Heart right ventricle (tissue), 16 donors: ENCODE data around the gene KBTBD4. TPM values are rescaled to one million over a fixed set of nuclear protein-coding genes. Genes with fewer than 3 reads are reported as not detected.

Experiments used
- ATAC-seq, 8 donors: fragments of 200-7000 bp; cut with Tn5 transposase; one replicate each; pipeline ENCODE4 v1.9.1; 2020; ENCODE audit warnings: mild to moderate bottlenecking in 8 of 8, moderate library complexity in 8 of 8, moderate number of reproducible peaks in 1 of 8
- DNase-seq, 2 donors: peaks; one replicate each; pipeline ENCODE4 v3.0.0-alpha.2; 2020
- H3K27ac ChIP-seq, 10 donors: fragments of 200-600 bp; sonication (generic) in 2 of 10; one replicate each; pipeline versions ENCODE4 v1.5.0 to v1.8.0; 2020 to 2022; ENCODE audit warnings: mild to moderate bottlenecking in 3 of 10
- H3K27me3 ChIP-seq, 7 donors: fragments of 200-600 bp; one replicate each; pipeline ENCODE4 v1.8.0; 2021 to 2022; ENCODE audit warnings: mild to moderate bottlenecking in 2 of 7
- H3K36me3 ChIP-seq, 9 donors: fragments of 200-600 bp; sonication (generic) in 1 of 9; one replicate each; pipeline versions ENCODE4 v1.5.0 to v1.8.0; 2020 to 2022; ENCODE audit warnings: mild to moderate bottlenecking in 2 of 9
- H3K4me1 ChIP-seq, 9 donors: fragments of 200-600 bp; sonication (generic) in 1 of 9; one replicate each; pipeline versions ENCODE4 v1.5.0 to v1.8.0; 2020 to 2022; ENCODE audit warnings: mild to moderate bottlenecking in 4 of 9
- H3K4me3 ChIP-seq, 10 donors: fragments of 200-600 bp; sonication (generic) in 2 of 10; one replicate each; pipeline versions ENCODE4 v1.5.0 to v1.8.0; 2020 to 2022; ENCODE audit warnings: mild to moderate bottlenecking in 7 of 10, moderate library complexity in 2 of 10
- H3K9me3 ChIP-seq, 11 donors: fragments of 200-600 bp in 10 of 11; sonication (generic) in 2 of 11; one replicate each; pipeline versions ENCODE4 v1.5.0 to v1.8.0; 2013 to 2022; ENCODE audit warnings: mild to moderate bottlenecking in 2 of 11, control low read depth in 1 of 11, moderate library complexity in 1 of 11
- WGBS, 2 donors: extraction: QIAGEN DNeasy Blood & Tissue Kit; methylation state at CpG; one replicate each; pipeline ENCODE4 v1.1.7; 2013; ENCODE audit warnings: inconsistent platforms in 1 of 2; 5-methylcytosine and 5-hydroxymethylcytosine counted together
- intact Hi-C, 10 donors: fragments of 100-400 bp; cut with DNase I; formaldehyde crosslinking; loops; one replicate each; pipeline versions ENCODE4 v1.11.1 to v1.14.2; 2022
- long read RNA-seq, 3 donors: library from polyadenylated mRNA; unstranded; transcript quantifications; one replicate each; pipeline ENCODE4 v2.0.0, GENCODE V29; 2020 to 2021
- polyA plus RNA-seq, 2 donors: library from polyadenylated mRNA; stranded (reverse); fragments of 200-250 nt; gene quantifications; one replicate each; pipeline ENCODE4 v1.2.3, GENCODE V29; 2013
- total RNA-seq, 10 donors: library from RNA; stranded (reverse); fragmentation: NEBNext Ultra II Directional in 3 of 10; extraction: Animal tissue kit (Norgen Biotek cat#: 25700) in 3 of 10; gene quantifications; one replicate each; pipeline versions ENCODE4 v1.2.1 to v1.2.4, GENCODE V29; 2021 to 2023
- TF ChIP-seq, protein P1 (sequence below), 9 donors: fragments of 200-600 bp; sonication (generic) in 2 of 9; IDR thresholded peaks; one replicate each; pipeline versions ENCODE4 v1.5.0 to v1.8.0; 2021 to 2022; ENCODE audit warnings: antibody characterized with exemption in 9 of 9, mild to moderate bottlenecking in 5 of 9, moderate library complexity in 1 of 9
- donor health status: Arrhythmogenic right ventricular cardiomyopathy.
- donor health status: ischemic (EF 13 %, LVEDD 7.1; RV severe dilation, severe dysfunction).
- donor health status: healthy with polysubstance abuse.
- donor health status: DM: no; HTN: yes; CAD: no.
- donor health status: DM: no; HTN: no; CAD: no.
- donor health status: ischemic (EF 25% LVEDD 6.9; RV normal size, moderate dysfunction).
- donor health status: ischemic (EF 25% LVEDD 5.7; RV mildly dilated, moderate dysfunction).
- donor health status: healthy.
- donor health status: DM: yes; HTN: yes; CAD: no.
- donor health status: Ischemic cardiomyopathy.
- donor health status: ischemic (EF 35%, LVEDD 5.7; RV mildly dilated, moderate dysfunction).
- donor health status: nonischemic (EF 11% LVEDD 7.7; RV severe dilation, severe dysfunction).
- donor health status: DM: yes; HTN: yes; CAD: no.
- donor health status: PGD.
- donor health status: ischemic (EF 29% LVEDD 5.4; RV normal size, mild dysfunction).
- donor health status: nonischemic (EF 23%, LVEDD 6.1; RV moderate dilation, normal function).

Gene KBTBD4
- total RNA-seq: 10 to 100 TPM; 13.6 to 21.0 (median 16.2) TPM
- polyA plus RNA-seq: 1 to 10 TPM; 3.1 to 9.2 TPM
- long read RNA-seq, donor 1, transcript KBTBD4-202 (4 exons, 2,372 nt): major isoform, 25 of 31 reads
- long read RNA-seq, donor 1, partial matches to known transcripts: 1 of 31 reads
- long read RNA-seq, donor 1, other reads (novel, unspliced or antisense): 2 of 31 reads
- long read RNA-seq, donor 2, transcript KBTBD4-202 (4 exons, 2,372 nt): major isoform, 37 of 44 reads
- long read RNA-seq, donor 2, partial matches to known transcripts: 1 of 44 reads
- long read RNA-seq, donor 2, other reads (novel, unspliced or antisense): 5 of 44 reads
- long read RNA-seq, donor 3, transcript KBTBD4-209 (3 exons, 3,079 nt): minor isoform, 8 of 74 reads
- long read RNA-seq, donor 3, transcript KBTBD4-202 (4 exons, 2,372 nt): major isoform, 60 of 74 reads
- long read RNA-seq, donor 3, partial matches to known transcripts: 0 of 74 reads
- long read RNA-seq, donor 3, other reads (novel, unspliced or antisense): 6 of 74 reads

DNA sequence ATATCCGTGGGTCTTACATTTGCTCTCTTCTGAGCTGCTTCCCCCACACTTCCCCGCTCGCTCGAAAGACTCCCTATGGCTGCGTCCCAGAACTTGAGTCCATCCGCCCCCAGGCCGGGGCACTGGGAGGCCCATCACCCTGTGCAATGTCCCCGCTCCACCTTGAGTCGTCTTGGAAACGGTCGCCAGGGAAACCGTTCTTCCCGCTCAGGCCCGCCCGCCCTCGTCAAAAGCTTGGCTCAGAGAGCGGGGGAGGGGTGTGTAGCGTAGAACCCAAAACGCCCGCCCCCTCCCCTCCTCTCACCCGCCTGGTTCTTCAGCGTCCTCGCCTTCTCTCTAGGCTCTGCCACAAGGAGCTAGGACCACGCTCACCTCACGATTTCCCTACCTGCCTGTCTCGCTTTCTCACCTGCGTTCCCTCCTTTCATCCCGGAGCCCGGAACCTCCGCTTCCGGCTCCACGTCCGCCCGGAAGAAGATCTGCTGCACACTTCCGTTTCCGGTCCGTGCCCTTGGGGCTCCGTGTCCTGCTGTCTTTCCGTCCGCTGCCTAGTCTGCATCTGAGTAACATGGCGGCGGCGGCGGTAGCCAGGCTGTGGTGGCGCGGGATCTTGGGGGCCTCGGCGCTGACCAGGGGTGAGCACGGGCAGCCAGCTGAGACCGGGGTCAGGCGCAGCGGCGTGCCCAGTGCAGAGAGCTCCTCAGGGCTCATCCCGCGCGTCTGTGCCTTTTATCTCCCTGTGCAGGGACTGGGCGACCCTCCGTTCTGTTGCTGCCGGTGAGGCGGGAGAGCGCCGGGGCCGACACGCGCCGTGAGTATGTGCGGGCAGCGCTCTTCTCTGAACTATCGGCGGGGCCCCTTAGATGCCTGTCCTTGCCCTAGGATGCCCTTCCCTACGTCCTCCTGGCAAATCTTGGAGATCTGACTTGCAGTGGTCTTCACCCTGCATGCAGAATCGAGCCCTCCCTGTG is at the start of gene KBTBD4, which contains the start of gene NDUFS3:
Gene KBTBD4, minus strand, starts transcription at position 447 of the 971 bp plus-strand sequence. Its CDS starts 19 bp downstream, at position 428.
Gene NDUFS3, plus strand, starts transcription at position 551 of the 971 bp plus-strand sequence. Its CDS starts 18 bp downstream, at position 569.
- Histone ChIP-seq H3K9me3 (no peaks in the 10 kb centered on the region), H3K27ac (peak within 1 kb of the TSS; percentile 71 to 96 (median 91)), H3K36me3 (peaks cover 0 to 76% (median 41%) of the 10 kb centered on the region in 9 donors), H3K4me1 (peaks cover 6 to 41% (median 26%) of the 10 kb centered on the region in 9 donors), H3K4me3 (peak within 1 kb of the TSS; percentile 74 to 97 (median 88)), H3K27me3 (no peaks in the 10 kb centered on the region)
- intact Hi-C loops: no loop called here
- ATAC-seq: peak; percentile 94 to 97 (median 96)
- peak; percentile 85 to 87 for DNase-seq
- TF ChIP-seq, protein P1, sequence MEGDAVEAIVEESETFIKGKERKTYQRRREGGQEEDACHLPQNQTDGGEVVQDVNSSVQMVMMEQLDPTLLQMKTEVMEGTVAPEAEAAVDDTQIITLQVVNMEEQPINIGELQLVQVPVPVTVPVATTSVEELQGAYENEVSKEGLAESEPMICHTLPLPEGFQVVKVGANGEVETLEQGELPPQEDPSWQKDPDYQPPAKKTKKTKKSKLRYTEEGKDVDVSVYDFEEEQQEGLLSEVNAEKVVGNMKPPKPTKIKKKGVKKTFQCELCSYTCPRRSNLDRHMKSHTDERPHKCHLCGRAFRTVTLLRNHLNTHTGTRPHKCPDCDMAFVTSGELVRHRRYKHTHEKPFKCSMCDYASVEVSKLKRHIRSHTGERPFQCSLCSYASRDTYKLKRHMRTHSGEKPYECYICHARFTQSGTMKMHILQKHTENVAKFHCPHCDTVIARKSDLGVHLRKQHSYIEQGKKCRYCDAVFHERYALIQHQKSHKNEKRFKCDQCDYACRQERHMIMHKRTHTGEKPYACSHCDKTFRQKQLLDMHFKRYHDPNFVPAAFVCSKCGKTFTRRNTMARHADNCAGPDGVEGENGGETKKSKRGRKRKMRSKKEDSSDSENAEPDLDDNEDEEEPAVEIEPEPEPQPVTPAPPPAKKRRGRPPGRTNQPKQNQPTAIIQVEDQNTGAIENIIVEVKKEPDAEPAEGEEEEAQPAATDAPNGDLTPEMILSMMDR (IDR thresholded peaks at IDR 0.05): no peak
- 0 to 1% methylated on average over 70 to 72 of the region's 72 CpGs for WGBS, 2 donors

DNA sequence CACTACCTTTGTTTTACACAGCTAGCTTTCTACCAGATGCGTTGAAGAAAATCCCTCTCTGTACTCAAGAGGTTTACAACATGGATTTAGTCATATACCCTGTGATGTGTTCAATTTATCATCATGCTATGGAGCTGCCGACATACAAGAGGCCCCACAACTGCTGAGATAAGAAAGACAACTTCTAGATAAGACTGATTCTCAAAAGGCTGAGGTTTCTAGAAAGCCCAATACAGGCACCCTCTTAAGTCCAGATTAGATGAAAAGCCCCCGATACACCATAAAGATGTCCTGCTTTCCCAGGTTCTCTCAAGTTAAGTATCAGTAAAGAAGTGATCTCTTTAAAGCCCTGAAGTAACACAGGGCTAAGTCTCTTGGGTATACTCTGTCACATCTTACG is 49.3 kb upstream of the KBTBD4 start:
- H3K4me1 ChIP-seq: no peaks in the 10 kb centered on the region
- no peaks in the 10 kb centered on the region for H3K27me3 ChIP-seq
- H3K4me3 ChIP-seq: no peak overlapping the region
- intact Hi-C loops: loop anchor here in 2 of 10 donors (10.0 kb wide), 2 partner anchors 153 to 743 kb away; no protein-coding TSS in a partner anchor
- TF ChIP-seq, protein P1 (IDR thresholded peaks at IDR 0.05): no peak
- H3K9me3 ChIP-seq: no peaks in the 10 kb centered on the region
- H3K36me3 ChIP-seq: peaks cover 0 to 100% (median 69%) of the 10 kb centered on the region in 9 donors
- DNase-seq (no peak), ATAC-seq (no peak)
- WGBS, 2 donors: 79% methylated on average over 4 of the region's 4 CpGs
- no peak overlapping the region for H3K27ac ChIP-seq

DNA sequence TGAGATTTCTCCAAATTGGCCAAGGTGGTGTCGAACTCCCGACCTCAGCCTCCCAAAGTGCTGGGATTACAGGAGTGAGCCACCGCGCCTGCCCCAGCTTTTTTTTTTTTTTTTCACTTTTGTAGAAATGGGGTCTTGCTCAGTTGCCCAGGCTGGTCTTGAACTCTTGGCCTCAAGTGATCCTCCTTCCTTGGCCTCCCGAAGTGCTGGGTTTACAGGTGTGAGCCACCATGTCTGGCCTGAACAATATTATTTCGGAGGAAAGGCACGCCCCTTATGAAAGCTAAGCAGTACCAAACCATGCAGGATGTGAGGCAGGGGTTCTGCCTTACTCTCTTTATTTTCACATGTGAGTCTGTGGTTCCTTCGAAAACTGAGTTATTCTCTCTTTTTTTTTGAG is 47.5 kb upstream of the KBTBD4 start:
- intact Hi-C loops: loop anchor here in 2 of 10 donors (10.0 kb wide), 2 partner anchors 151 to 741 kb away; no protein-coding TSS in a partner anchor
- 97 to 99% methylated on average over 8 of the region's 8 CpGs for WGBS, 2 donors

More for the DNA sequence above, 47.5 kb upstream of the KBTBD4 start:
- TF ChIP-seq, protein P1 (IDR thresholded peaks at IDR 0.05): no peak
- DNase-seq (no peak), ATAC-seq (no peak)
- Histone ChIP-seq H3K4me1 (no peaks in the 10 kb centered on the region), H3K36me3 (peaks cover 0 to 100% (median 75%) of the 10 kb centered on the region in 9 donors), H3K27ac (no peak overlapping the region), H3K9me3 (no peaks in the 10 kb centered on the region), H3K4me3 (no peak overlapping the region), H3K27me3 (no peaks in the 10 kb centered on the region)
